Activated T-cell treated with anti-CD3 and anti-CD28 coated beads, Interleukin-2, amount 50 U/mL, for 72 hours (primary cell): Measurements from ENCODE around the gene GPALPP1. TPM values are rescaled to one million over a fixed set of nuclear protein-coding genes. Genes with fewer than 3 reads are reported as not detected.

Source experiments
- ATAC-seq, 2 donors: fragments of 150-1000 bp; cut with Tn5 transposase; replicated peaks in 1 of 2; 2 replicates each; pipeline ENCODE4 v1.10.0; 2021; ENCODE audit warnings: moderate library complexity in 2 of 2, mild to moderate bottlenecking in 1 of 2
- DNase-seq, 2 donors: peaks; one replicate each; pipeline ENCODE4 v3.0.0; 2021 to 2022; ENCODE audit warnings: mixed read lengths in 1 of 2
- H3K27ac Mint-ChIP-seq: one replicate; pipeline ENCODE4 v1.8.0; 2022; ENCODE audit warnings: mild to moderate bottlenecking, moderate library complexity, mixed read lengths
- H3K27me3 Mint-ChIP-seq: one replicate; pipeline ENCODE4 v1.8.0; 2022; ENCODE audit warnings: low read depth, mixed read lengths
- H3K36me3 Mint-ChIP-seq, 2 donors: one replicate each; pipeline ENCODE4 v1.8.0; 2022; ENCODE audit warnings: mixed read lengths in 2 of 2, mild to moderate bottlenecking in 1 of 2; ENCODE audit not compliant: insufficient read depth in 2 of 2
- H3K4me1 Mint-ChIP-seq: one replicate; pipeline ENCODE4 v1.8.0; 2022; ENCODE audit warnings: low read depth, mixed read lengths
- H3K4me3 Mint-ChIP-seq, 2 donors: one replicate each; pipeline ENCODE4 v1.8.0; 2022; ENCODE audit warnings: mild to moderate bottlenecking in 2 of 2, mixed read lengths in 2 of 2, moderate library complexity in 2 of 2
- H3K9me3 Mint-ChIP-seq, 2 donors: one replicate each; pipeline ENCODE4 v1.8.0; 2022; ENCODE audit warnings: mixed read lengths in 2 of 2
- total RNA-seq, 2 donors: library from RNA; stranded (reverse); gene quantifications; one replicate each; pipeline ENCODE4 v1.2.3, GENCODE V29; 2022

GPALPP1 gene
- total RNA-seq, 2 donors from 2014 or later: 34.4 to 35.7 TPM

DNA sequence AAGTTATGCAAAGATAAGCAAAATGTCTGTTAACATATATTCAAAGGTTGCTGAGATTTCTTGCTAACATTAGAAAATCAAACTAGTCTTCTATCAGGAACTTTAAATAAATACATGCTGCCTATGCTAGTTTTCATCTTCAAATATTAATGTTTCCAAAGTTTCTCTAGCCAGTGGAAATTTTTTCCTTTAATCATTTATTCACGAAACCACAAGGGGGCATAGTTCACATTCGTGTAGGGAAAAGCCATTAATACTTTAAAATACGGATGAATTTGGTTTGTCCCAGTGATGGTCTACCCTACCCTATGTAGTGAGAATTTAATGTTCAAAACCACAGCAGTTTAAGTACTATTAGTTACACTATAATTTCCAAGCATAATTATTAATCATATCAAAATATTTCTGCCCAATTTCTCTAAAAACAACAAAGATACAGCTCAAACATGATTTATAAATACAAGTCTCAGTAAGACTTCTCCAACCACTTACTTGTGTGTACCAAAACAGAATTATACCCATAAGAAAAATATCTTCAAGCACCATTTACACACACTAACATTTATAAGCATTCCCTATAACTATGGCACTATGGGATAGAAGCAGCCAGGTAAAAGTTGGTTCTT, 16.3 kb upstream of the GPALPP1 start:
- no peaks in the 10 kb centered on the region for H3K9me3 Mint-ChIP-seq
- H3K36me3 Mint-ChIP-seq: no peaks in the 10 kb centered on the region
- H3K4me1 Mint-ChIP-seq: peaks cover 3% of the 10 kb centered on the region
- ATAC-seq (no peak), DNase-seq (no peak)
- no peak overlapping the region for H3K4me3 Mint-ChIP-seq
- H3K27me3 Mint-ChIP-seq: no peaks in the 10 kb centered on the region
- no peak overlapping the region for H3K27ac Mint-ChIP-seq

DNA sequence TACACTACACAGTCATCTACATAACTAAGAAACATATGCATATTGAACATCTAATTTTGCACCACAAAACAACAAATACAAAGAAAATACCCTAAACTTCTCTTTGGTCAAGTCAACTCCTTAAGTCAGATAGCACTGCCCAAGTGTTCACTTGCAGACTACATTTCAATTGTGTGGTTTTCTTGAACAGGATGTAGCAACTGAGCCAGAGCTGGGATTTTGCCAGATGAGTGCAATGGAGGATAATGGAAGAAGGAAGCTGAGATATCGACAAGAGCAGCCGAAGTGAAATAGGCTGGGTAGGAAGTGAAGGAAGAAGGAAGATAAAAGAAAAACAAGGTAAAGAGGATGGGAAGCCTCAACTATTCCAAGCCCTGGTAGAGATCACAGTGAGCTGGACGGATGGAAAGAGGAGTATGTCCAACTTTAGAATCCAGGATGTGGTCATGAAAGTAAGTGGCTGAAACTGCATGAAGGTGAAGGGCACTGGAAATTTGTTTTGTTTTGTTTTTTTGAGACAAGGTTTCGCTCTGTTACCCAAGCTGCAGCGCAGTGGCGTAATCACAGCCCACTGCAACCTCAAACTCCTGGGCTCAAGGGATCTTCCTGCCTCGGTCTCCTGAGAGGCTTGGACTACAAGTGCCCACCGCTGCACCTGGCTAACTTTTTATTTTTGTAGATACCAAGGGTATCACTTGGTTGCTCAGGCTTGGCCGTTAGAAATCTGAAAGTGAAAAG, 15.1 kb upstream of the GPALPP1 start:
- no peak for DNase-seq
- Mint-ChIP-seq H3K4me1 (no peaks in the 10 kb centered on the region), H3K36me3 (peaks cover 0 to 4% of the 10 kb centered on the region in 2 donors), H3K27me3 (no peaks in the 10 kb centered on the region), H3K4me3 (no peak overlapping the region), H3K9me3 (no peaks in the 10 kb centered on the region), H3K27ac (no peak overlapping the region)
- ATAC-seq: no peak

DNA sequence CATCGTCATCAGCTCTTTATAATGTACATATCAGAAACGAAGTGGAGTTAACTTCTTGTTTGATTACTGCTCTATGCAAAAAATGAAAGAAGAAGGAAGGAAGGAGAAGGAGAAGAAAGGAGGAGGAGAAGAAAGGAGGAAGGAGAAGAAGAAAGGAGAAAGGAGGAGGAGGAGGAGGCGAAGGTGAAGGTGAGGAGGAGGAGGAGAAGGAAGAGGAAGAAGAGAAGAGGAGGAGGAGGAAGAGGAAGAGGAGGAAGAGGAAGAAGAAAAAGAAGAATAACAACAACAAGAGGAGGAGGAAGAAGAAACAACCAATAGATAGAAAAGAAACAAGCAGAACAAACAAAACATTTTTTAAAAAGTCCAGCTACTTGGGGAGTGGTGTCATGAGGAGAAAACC, 13.1 kb upstream of the GPALPP1 start:
- no peaks in the 10 kb centered on the region for H3K9me3 Mint-ChIP-seq
- H3K27me3 Mint-ChIP-seq: no peaks in the 10 kb centered on the region
- no peak for DNase-seq
- no peak overlapping the region for H3K4me3 Mint-ChIP-seq
- H3K36me3 Mint-ChIP-seq: peaks cover 0 to 7% of the 10 kb centered on the region in 2 donors
- no peaks in the 10 kb centered on the region for H3K4me1 Mint-ChIP-seq
- no peak overlapping the region for H3K27ac Mint-ChIP-seq
- no peak for ATAC-seq

DNA sequence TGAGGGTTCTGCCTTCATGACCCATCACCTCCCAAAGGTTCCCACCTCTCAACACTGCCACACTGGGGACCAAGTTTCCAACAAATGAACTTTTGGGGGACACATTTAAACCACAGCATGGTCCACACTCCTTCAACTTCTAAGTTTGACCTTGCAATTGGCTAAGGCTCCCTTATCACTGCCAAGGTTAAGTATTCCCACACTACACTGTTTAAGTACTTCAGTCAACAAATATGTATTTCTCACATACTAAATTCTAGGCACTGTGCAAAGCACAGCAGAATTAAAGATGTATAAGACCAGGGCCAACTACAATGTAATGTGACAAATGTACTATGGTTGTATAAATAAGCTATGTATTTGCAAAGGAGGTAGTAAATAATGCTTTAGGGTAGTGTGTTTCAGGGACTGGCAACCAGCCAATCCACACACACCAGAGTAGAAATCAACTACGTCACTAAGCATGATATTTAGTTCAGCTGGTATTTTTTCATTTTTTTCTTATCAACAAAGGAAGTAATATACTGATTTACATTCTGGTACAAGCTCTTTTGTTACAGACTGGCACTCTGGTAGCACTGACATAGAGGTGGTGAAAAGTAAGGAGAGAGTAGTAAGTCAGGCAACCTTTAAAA, 12.3 kb upstream of the GPALPP1 start:
- Mint-ChIP-seq H3K9me3 (no peaks in the 10 kb centered on the region), H3K36me3 (peaks cover 0 to 7% of the 10 kb centered on the region in 2 donors), H3K27me3 (no peaks in the 10 kb centered on the region), H3K4me1 (no peaks in the 10 kb centered on the region), H3K27ac (no peak overlapping the region), H3K4me3 (no peak overlapping the region)
- DNase-seq (no peak), ATAC-seq (no peak)

DNA sequence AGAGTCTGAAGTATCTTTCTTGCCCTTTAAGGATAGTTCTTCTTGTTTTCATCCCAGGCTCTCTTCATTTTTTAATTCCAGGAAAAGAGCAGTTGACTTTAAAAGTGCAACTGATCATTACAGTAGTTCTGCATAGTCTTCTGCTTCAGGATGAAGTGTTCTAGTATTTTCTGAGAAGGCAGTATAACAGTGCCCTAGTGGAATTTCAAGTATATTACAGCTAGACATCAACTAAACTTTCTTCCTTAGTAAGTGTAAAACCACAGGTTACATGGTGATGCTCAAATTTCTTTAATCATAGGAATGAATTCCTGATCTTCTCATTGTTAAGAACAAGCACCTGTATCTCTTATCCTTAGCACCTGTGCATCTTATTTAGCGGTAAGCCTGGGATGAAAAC, 11.0 kb upstream of the GPALPP1 start:
- no peak for ATAC-seq
- peaks cover 6% of the 10 kb centered on the region for H3K4me1 Mint-ChIP-seq
- H3K36me3 Mint-ChIP-seq: peaks cover 0 to 9% of the 10 kb centered on the region in 2 donors
- no peak overlapping the region for H3K27ac Mint-ChIP-seq
- H3K4me3 Mint-ChIP-seq: no peak overlapping the region
- H3K9me3 Mint-ChIP-seq: no peaks in the 10 kb centered on the region
- H3K27me3 Mint-ChIP-seq: no peaks in the 10 kb centered on the region
- DNase-seq: no peak

DNA sequence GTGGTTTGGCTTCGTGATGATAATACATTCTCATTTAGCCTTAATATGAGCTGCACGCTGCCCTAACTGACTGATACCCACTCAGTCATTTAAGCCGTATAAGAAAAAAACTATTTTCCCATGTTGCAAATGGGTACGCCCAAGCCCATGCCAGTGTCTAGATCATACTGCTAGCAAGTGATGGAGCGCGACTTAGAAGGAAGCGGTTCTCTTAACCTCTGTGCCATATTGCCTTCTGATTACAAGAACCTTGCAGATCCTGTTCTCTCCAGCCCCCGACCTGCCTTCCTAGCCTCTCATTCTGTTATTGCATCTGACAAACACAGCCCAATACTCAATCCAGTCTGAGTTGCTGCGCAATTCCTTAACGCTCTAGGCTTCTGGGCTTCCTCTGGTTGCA, 603 bp downstream of the GPALPP1 start:
- peak in 1 of 2 donors; percentile 6 for DNase-seq
- Mint-ChIP-seq H3K36me3 (peaks cover 0 to 14% of the 10 kb centered on the region in 2 donors), H3K4me1 (peaks cover 68% of the 10 kb centered on the region), H3K27ac (peak overlapping the region; percentile 99), H3K4me3 (peak overlapping the region; percentile 96 to 99), H3K9me3 (no peaks in the 10 kb centered on the region), H3K27me3 (no peaks in the 10 kb centered on the region)
- ATAC-seq: peak in 1 of 2 donors; percentile 1

DNA sequence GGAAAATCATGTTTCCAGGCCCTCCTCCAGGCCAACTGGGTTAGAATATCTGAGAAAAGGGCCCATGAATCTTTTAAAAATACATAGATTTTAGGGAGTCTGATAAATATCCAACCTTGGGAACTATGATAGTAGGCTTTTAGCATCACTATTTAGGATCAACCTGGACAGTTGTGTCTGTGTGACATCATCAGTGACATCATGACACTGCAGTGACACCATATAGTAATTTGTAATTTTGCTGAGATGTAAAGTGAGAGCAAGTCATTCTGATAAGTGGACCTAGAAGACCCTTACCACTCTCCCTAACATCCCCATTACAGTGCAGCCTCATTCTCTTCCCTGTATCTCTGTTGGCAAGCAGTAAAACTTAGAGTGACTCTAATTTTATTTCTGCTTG, 14.1 kb downstream of the GPALPP1 start:
- Mint-ChIP-seq H3K27me3 (no peaks in the 10 kb centered on the region), H3K36me3 (peaks cover 8 to 13% of the 10 kb centered on the region in 2 donors), H3K4me1 (no peaks in the 10 kb centered on the region), H3K4me3 (no peak overlapping the region), H3K27ac (no peak overlapping the region), H3K9me3 (no peaks in the 10 kb centered on the region)
- ATAC-seq: no peak
- no peak for DNase-seq

DNA sequence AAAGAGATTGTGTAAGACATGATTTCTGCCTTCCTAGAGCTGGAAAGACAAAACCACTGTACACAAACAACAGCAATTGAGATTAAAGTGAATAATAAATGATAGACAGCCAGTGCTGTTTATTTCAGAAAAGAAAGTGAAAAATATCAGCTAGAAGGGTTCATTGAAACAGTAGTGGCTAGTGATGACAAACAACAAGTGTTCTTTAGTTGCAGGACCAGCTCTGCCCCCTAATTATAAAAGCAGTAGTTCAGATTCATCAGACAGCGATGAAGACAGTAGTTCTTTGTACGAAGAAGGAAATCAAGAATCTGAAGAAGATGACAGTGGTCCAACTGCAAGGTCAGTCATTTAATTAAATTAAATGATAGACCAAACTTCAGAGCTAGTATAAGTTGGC, 14.8 kb downstream of the GPALPP1 start:
- peaks cover 8 to 15% of the 10 kb centered on the region in 2 donors for H3K36me3 Mint-ChIP-seq
- H3K4me3 Mint-ChIP-seq: no peak overlapping the region
- H3K27me3 Mint-ChIP-seq: no peaks in the 10 kb centered on the region
- H3K9me3 Mint-ChIP-seq: no peaks in the 10 kb centered on the region
- H3K4me1 Mint-ChIP-seq: no peaks in the 10 kb centered on the region
- no peak for ATAC-seq
- no peak overlapping the region for H3K27ac Mint-ChIP-seq
- DNase-seq: no peak

DNA sequence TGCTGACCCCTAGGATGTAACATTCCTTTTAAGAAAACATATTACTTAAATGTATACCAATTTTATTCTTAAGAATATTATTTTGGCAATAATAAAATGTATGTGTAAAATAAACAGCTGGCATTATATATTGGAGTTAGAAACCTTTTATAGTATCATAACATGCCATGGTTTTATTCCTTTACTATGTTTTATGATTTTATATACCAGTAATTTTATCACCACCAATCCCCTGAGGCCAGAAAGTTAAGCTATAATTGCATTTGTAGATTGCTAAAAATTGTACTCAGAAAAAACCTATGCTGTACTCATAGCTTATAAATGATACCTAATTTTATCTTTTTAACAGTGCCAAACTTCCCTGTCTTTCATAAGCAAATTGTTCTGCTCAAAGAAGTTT, 17.9 kb downstream of the GPALPP1 start:
- H3K27me3 Mint-ChIP-seq: no peaks in the 10 kb centered on the region
- H3K4me3 Mint-ChIP-seq: no peak overlapping the region
- H3K27ac Mint-ChIP-seq: peak overlapping the region; percentile 63
- DNase-seq: no peak
- peaks cover 5% of the 10 kb centered on the region for H3K4me1 Mint-ChIP-seq
- no peak for ATAC-seq
- H3K36me3 Mint-ChIP-seq: peaks cover 3 to 18% of the 10 kb centered on the region in 2 donors
- no peaks in the 10 kb centered on the region for H3K9me3 Mint-ChIP-seq

DNA sequence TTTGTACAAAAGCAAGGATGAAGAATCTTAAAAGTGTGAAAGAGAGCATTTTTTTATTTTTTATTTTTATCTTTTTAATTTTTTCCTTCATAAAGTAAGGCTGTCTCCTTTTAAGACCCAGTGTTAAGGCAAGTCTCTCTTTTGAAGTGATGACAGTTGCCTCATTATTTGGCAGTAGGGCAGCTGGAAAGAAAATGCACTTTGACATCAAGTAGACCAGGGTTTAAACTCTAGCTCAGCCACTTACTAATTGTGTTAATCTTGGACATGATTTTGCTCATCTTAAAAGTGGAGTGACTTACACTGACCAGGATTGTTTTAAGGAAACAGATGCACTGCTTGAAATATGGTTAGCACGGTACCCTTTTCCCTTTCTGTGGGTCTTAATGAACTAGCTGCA, 18.5 kb downstream of the GPALPP1 start:
- H3K9me3 Mint-ChIP-seq: no peaks in the 10 kb centered on the region
- DNase-seq (no peak), ATAC-seq (no peak)
- H3K27me3 Mint-ChIP-seq: no peaks in the 10 kb centered on the region
- peaks cover 3 to 17% of the 10 kb centered on the region in 2 donors for H3K36me3 Mint-ChIP-seq
- H3K4me1 Mint-ChIP-seq: peaks cover 5% of the 10 kb centered on the region
- H3K27ac Mint-ChIP-seq: no peak overlapping the region
- no peak overlapping the region for H3K4me3 Mint-ChIP-seq

DNA sequence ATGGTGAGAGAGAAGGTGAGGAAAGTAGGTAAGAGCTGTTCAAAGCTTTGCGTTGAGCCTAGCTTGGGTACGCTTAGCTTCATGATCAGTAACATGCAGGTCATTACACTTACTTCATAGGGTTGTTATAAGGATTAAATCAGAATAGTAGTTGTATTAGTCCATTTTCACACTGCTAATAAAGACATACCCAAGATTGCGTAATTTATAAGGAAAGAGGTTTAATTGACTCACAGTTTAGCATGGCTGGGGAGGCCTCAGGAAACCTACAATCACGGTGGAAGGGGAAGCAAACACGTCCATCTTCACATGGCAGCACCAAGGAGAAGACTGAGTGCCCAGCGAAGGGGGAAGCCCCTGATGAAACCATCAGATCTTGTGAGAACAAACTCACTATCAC, 21.9 kb downstream of the GPALPP1 start:
- DNase-seq (no peak), ATAC-seq (no peak)
- Mint-ChIP-seq H3K9me3 (no peaks in the 10 kb centered on the region), H3K27ac (no peak overlapping the region), H3K36me3 (peaks cover 9 to 22% of the 10 kb centered on the region in 2 donors), H3K4me1 (peaks cover 10% of the 10 kb centered on the region), H3K27me3 (no peaks in the 10 kb centered on the region), H3K4me3 (no peak overlapping the region)

DNA sequence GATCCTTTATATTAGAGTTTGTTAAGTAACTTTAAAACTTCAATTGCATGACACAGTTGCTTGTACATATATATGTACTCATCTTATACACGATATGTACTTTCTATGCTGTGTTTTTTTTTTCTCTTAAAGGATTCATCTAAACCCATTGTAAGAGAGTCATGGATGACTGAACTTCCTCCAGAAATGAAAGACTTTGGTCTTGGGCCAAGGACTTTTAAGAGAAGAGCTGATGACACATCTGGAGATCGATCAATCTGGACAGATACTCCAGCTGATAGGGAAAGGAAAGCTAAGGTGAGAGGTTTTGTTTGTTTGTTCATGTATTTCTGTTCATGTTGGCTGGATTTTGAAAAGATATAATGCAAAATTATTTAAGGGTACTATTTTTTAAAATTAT, 26.0 kb downstream of the GPALPP1 start:
- H3K4me3 Mint-ChIP-seq: no peak overlapping the region
- H3K27me3 Mint-ChIP-seq: no peaks in the 10 kb centered on the region
- H3K27ac Mint-ChIP-seq: peak overlapping the region; percentile 87
- ATAC-seq (peak in 1 of 2 donors; percentile 43), DNase-seq (no peak)
- H3K36me3 Mint-ChIP-seq: peaks cover 9 to 11% of the 10 kb centered on the region in 2 donors
- no peaks in the 10 kb centered on the region for H3K9me3 Mint-ChIP-seq
- peaks cover 10% of the 10 kb centered on the region for H3K4me1 Mint-ChIP-seq

DNA sequence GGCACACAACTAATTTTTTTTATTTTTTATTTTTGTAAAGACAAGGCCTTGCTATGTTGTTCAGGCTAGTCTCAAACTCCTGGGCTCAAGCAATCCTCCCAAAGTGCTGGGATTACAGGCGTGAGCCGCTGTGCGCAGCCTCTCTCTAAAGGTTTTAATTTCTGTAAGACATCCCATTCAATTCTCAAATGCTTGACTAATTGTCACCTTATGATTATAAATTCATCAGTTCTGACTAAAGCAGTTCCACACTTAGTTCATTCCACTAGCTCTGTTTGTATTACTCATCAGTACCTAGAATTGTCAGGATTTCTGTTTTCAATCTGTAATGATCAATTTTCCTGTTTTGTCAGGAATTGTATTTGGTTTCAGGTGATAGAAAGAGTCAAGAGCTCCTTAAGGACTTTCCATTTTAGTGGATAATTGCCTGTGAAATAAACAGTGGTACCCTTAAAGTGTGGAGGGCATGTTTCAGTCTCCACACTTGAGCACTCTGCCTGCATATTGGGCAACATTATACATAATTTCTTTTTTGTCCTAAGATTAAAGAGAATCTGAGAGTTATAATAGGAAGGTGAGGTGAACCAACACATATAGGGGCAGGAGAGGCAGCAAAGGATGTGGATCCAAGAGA, 27.6 kb downstream of the GPALPP1 start:
- no peak for DNase-seq
- peaks cover 6 to 11% of the 10 kb centered on the region in 2 donors for H3K36me3 Mint-ChIP-seq
- H3K4me3 Mint-ChIP-seq: no peak overlapping the region
- peak overlapping the region; percentile 22 for H3K27ac Mint-ChIP-seq
- H3K4me1 Mint-ChIP-seq: peaks cover 5% of the 10 kb centered on the region
- H3K27me3 Mint-ChIP-seq: no peaks in the 10 kb centered on the region
- ATAC-seq: peak; percentile 40 to 91
- H3K9me3 Mint-ChIP-seq: no peaks in the 10 kb centered on the region
